ENCODE data around the gene OR2S2.

OR2S2 gene

DNA sequence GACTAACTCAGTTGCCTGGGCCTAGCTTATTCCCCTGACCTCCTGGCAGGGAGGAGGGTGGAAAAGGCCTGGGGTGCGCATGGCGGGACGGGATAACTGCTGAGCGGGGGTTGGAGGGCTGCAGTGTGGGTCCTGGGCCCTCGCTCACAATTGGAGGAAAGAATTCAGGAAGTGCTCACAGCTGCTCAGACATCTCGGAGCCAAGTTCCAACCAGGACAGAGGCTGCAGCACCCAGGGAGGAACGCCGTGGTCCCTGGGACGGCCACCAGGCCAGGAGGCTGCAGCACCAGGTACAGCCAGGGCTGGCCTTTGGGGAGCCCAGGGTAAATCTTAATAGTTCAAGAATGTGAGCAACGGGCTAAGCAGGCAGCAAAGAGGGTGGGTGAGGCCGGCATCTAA lies 48.7 kb downstream of the OR2S2 start, which contains the start of gene SPAAR:
SPAAR (plus strand) TSS at position 217 of the 400 bp plus-strand sequence. CDS start 974 bp downstream, outside the sequence.
- DNase-seq (ENCODE audit: low read depth): no peak

GRCh38 chr9:35908504-35909125 lies 49.3 kb downstream of the OR2S2 start:
- DNase-seq (ENCODE audit: low read depth): no peak

- peak; percentile 59 for DNase-seq (ENCODE audit: low read depth)
Measured at GRCh38 chr9:35907711-35908503, 50.0 kb downstream of the OR2S2 start.

Measured in iris pigment epithelial cell (primary cell).